Measurements from ENCODE around the gene OR10H4.

DNA sequence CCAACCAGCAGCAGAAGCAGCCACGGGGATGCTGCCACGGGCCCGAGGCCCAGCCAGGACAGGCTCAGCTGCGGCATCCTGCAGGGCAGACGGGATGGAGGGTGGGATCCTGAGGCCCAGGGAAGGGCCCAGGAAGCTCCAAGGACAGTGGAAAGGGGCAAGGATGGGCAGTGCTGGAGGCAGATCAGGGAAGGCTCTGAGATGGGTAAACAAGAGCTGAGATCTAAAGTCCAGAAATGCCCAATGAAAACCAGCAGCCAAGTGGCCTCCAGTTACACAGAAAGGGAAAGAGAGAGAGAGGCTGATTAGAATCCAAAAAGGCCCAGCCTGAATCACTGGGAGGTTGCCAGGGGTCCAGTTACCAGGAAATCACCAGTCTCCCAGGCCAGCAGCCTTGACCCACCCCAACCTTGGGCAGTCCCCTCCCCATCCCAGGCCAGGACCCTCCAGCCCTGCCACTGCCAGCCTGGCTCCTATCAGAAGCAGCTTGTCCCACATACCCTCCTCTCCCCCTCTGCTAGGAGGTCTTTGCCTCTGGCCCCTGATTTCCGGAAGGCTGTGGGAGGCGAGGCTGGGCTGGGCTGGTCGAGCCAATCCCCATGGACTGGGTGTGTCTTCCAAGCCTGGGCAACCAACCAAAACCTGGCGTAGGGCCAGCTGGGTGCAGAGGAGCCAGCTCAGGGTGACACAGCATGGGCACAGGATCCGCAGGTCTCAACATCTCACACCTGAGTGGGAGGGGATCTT is 14.3 kb upstream of the OR10H4 start, which contains the start of gene CYP4F11:
- TF ChIP-seq, protein P1, sequence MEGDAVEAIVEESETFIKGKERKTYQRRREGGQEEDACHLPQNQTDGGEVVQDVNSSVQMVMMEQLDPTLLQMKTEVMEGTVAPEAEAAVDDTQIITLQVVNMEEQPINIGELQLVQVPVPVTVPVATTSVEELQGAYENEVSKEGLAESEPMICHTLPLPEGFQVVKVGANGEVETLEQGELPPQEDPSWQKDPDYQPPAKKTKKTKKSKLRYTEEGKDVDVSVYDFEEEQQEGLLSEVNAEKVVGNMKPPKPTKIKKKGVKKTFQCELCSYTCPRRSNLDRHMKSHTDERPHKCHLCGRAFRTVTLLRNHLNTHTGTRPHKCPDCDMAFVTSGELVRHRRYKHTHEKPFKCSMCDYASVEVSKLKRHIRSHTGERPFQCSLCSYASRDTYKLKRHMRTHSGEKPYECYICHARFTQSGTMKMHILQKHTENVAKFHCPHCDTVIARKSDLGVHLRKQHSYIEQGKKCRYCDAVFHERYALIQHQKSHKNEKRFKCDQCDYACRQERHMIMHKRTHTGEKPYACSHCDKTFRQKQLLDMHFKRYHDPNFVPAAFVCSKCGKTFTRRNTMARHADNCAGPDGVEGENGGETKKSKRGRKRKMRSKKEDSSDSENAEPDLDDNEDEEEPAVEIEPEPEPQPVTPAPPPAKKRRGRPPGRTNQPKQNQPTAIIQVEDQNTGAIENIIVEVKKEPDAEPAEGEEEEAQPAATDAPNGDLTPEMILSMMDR (conservative IDR thresholded peaks at IDR 0.05; ENCODE audit: low read depth, low read length), result no peak
- TF ChIP-seq EZH2 (IDR thresholded peaks at IDR 0.05; ENCODE audit: low read length, unreplicated experiment), result no peak
- no peak for TF ChIP-seq EZH2phosphoT487 (IDR thresholded peaks at IDR 0.05; ENCODE audit: borderline replicate concordance, low read length)

Data from PC-3 (cell line).